ENCODE results near the gene SAA1.
"Not testable (repeated sequence)": the region's sequence is repeated elsewhere in the genome, so short reads cannot be mapped to it uniquely, and the experiment has no call there.

The SAA1 gene

GRCh38 chr11:18265949-18266348 lies at the start of gene SAA1:
Gene SAA1, plus strand, starts transcription at chr11:18266264. Its CDS starts 624 bp downstream, at chr11:18266888.
- no peak for DNase-seq

GRCh38 chr11:18221274-18221876 lies 44.7 kb upstream of the SAA1 start:
- no peak for DNase-seq

GRCh38 chr11:18222814-18223421 lies 43.1 kb upstream of the SAA1 start:
- no peak for DNase-seq

- no peak for DNase-seq
Measured at GRCh38 chr11:18223591-18224387, 42.3 kb upstream of the SAA1 start.

- no peak for DNase-seq
Measured at GRCh38 chr11:18225913-18226312, 40.2 kb upstream of the SAA1 start.

- no peak for DNase-seq
Measured at GRCh38 chr11:18229501-18229900, 36.6 kb upstream of the SAA1 start.

- no peak for DNase-seq
Measured at GRCh38 chr11:18230859-18231258, 35.2 kb upstream of the SAA1 start.

GRCh38 chr11:18233912-18234311 lies 32.2 kb upstream of the SAA1 start:
- DNase-seq: no peak

- DNase-seq: no peak
Measured at GRCh38 chr11:18235394-18236334, 30.4 kb upstream of the SAA1 start.

- DNase-seq: no peak
Measured at GRCh38 chr11:18236664-18237356, 29.3 kb upstream of the SAA1 start, which contains the start of gene SAA4. Gene SAA4, minus strand, starts transcription at chr11:18236802. Its CDS starts 876 bp downstream, at chr11:18235926.

GRCh38 chr11:18239655-18240054 lies 26.4 kb upstream of the SAA1 start:
- DNase-seq: no peak

- DNase-seq: peak; percentile 59
Measured at GRCh38 chr11:18243783-18244362, 22.2 kb upstream of the SAA1 start.

- DNase-seq: no peak
Measured at GRCh38 chr11:18245396-18245795, 20.7 kb upstream of the SAA1 start.

GRCh38 chr11:18246379-18247190 lies 19.5 kb upstream of the SAA1 start:
- DNase-seq: peak; percentile 19

GRCh38 chr11:18247191-18247581 lies 18.9 kb upstream of the SAA1 start:
- DNase-seq: not testable (repeated sequence)

GRCh38 chr11:18248561-18248960 lies 17.5 kb upstream of the SAA1 start, which contains the start of gene SAA2:
Gene SAA2, minus strand, starts transcription at chr11:18248668. Its CDS starts 657 bp downstream, at chr11:18248011.
- DNase-seq: no peak

- no peak for DNase-seq
Measured at GRCh38 chr11:18253233-18253632, 12.8 kb upstream of the SAA1 start.

- DNase-seq: no peak
Measured at GRCh38 chr11:18253778-18254338, 12.2 kb upstream of the SAA1 start.

GRCh38 chr11:18254781-18255361 lies 11.2 kb upstream of the SAA1 start:
- no peak for DNase-seq

- no peak for DNase-seq
Measured at GRCh38 chr11:18259259-18259658, 6.8 kb upstream of the SAA1 start.
